Fibroblast of mammary gland (primary cell): Measurements from ENCODE around the gene THEM4.

Source experiments
- DNase-seq: peaks from one replicate; pipeline ENCODE4 v3.0.0-alpha.2; 2010; ENCODE audit warnings: low read depth
- H3K4me3 ChIP-seq: 2 replicates; pipeline ENCODE4 v1.5.1; 2011; ENCODE audit warnings: low read depth, mild to moderate bottlenecking, low read length, moderate library complexity; ENCODE audit not compliant: control insufficient read depth
- CTCF ChIP-seq: conservative IDR thresholded peaks from 2 replicates; pipeline ENCODE4 v1.5.1; 2011; ENCODE audit warnings: low read depth, low read length, inconsistent platforms; ENCODE audit not compliant: control insufficient read depth, insufficient read depth

THEM4 gene

GRCh38 chr1:151867321-151867720, 42.0 kb downstream of the THEM4 start:
- no peak overlapping the region for H3K4me3 ChIP-seq
- no peak for TF ChIP-seq CTCF
- DNase-seq = peak; percentile 56

GRCh38 chr1:151864411-151864810, 44.9 kb downstream of the THEM4 start:
- TF ChIP-seq CTCF = no peak
- H3K4me3 ChIP-seq = no peak overlapping the region
- DNase-seq = no peak

- TF ChIP-seq CTCF = no peak
- DNase-seq = no peak
- H3K4me3 ChIP-seq = no peak overlapping the region
These were observed 46.7 kb downstream of the THEM4 start for GRCh38 chr1:151862604-151863003.

- no peak overlapping the region for H3K4me3 ChIP-seq
- DNase-seq = no peak
- no peak for TF ChIP-seq CTCF
These were observed 48.7 kb downstream of the THEM4 start for GRCh38 chr1:151860504-151861187.

- TF ChIP-seq CTCF = no peak
- no peak overlapping the region for H3K4me3 ChIP-seq
- DNase-seq = no peak
These were observed 49.4 kb downstream of the THEM4 start for GRCh38 chr1:151859891-151860293.

GRCh38 chr1:151858886-151859665, 50.2 kb downstream of the THEM4 start:
- no peak for TF ChIP-seq CTCF
- no peak overlapping the region for H3K4me3 ChIP-seq
- DNase-seq = no peak
